Fibroblast of lung (primary cell): ENCODE data around the gene SYPL1. TPM values are rescaled to one million over a fixed set of nuclear protein-coding genes. Genes with fewer than 3 reads are reported as not detected.

Experiments
- DNase-seq, 2 donors: peaks; one replicate each; pipeline versions ENCODE4 v3.0.0 to v3.0.0-alpha.2; 2010; ENCODE audit warnings: low read depth in 2 of 2
- H2AFZ ChIP-seq: 2 replicates; pipeline ENCODE4 v1.5.1; 2012; ENCODE audit warnings: low read length, control low read depth, inconsistent platforms
- H3K27ac ChIP-seq: 2 replicates; pipeline ENCODE4 v1.5.1; 2011; ENCODE audit warnings: low read length, control low read depth; ENCODE audit not compliant: insufficient read depth
- H3K27me3 ChIP-seq: 2 replicates; pipeline ENCODE4 v1.5.1; 2011; ENCODE audit warnings: mild to moderate bottlenecking, low read length; ENCODE audit not compliant: control insufficient read depth, insufficient read depth
- H3K36me3 ChIP-seq: 2 replicates; pipeline ENCODE4 v1.5.1; 2011; ENCODE audit warnings: low read length; ENCODE audit not compliant: control insufficient read depth, insufficient read depth
- H3K4me1 ChIP-seq: 2 replicates; pipeline ENCODE4 v1.5.1; 2011; ENCODE audit warnings: low read length; ENCODE audit not compliant: control insufficient read depth, insufficient read depth; ENCODE audit errors: extremely low read depth
- H3K4me2 ChIP-seq: 2 replicates; pipeline ENCODE4 v1.5.1; 2011; ENCODE audit warnings: low read length, control low read depth; ENCODE audit not compliant: insufficient read depth; ENCODE audit errors: extremely low read depth
- H3K4me3 ChIP-seq, 4 experiments: fragments of 200-600 bp in 1 of 4; sonication (generic) in 1 of 4; replicated peaks in 1 of 4; 2 replicates each; pipeline ENCODE4 v1.5.1; 2011 to 2016; ENCODE audit warnings: low read length in 4 of 4, low read depth in 3 of 4, mild to moderate bottlenecking in 3 of 4, control low read depth in 2 of 4, inconsistent platforms in 1 of 4, mixed read lengths in 1 of 4; ENCODE audit not compliant: insufficient read depth in 1 of 4; ENCODE audit errors: control extremely low read depth in 1 of 4
- H3K79me2 ChIP-seq: 2 replicates; pipeline ENCODE4 v1.5.1; 2012; ENCODE audit warnings: mild to moderate bottlenecking, low read length, inconsistent platforms; ENCODE audit not compliant: control insufficient read depth, insufficient read depth
- H3K9ac ChIP-seq: 2 replicates; pipeline ENCODE4 v1.5.1; 2011; ENCODE audit warnings: mild to moderate bottlenecking, low read length, control low read depth; ENCODE audit not compliant: insufficient read depth
- H3K9me3 ChIP-seq: 2 replicates; pipeline ENCODE4 v1.5.1; 2012; ENCODE audit warnings: low read depth, low read length; ENCODE audit not compliant: control insufficient read depth, insufficient read depth
- H4K20me1 ChIP-seq: 2 replicates; pipeline ENCODE4 v1.5.1; 2011; ENCODE audit warnings: low read length; ENCODE audit not compliant: control insufficient read depth, insufficient read depth; ENCODE audit errors: extremely low read depth
- EZH2 ChIP-seq: IDR thresholded peaks from 2 replicates; pipeline ENCODE4 v1.5.1; 2012; ENCODE audit warnings: low read length, control low read depth, mild to moderate bottlenecking; ENCODE audit errors: missing control alignments
- polyA plus RNA-seq, 2 donors: library from polyadenylated mRNA; depleted of rRNA in 1 of 2; stranded (reverse) in 1 of 2; unstranded in 1 of 2; fragments of >200 nt; gene quantifications; 2 replicates each; pipeline ENCODE4 v1.2.1, GENCODE V29; 2011 to 2012; ENCODE audit warnings: missing spikeins in 1 of 2
- total RNA-seq: library from RNA; depleted of rRNA; stranded (reverse); fragments of >200 nt; gene quantifications from 2 replicates; pipeline ENCODE4 v1.2.1, GENCODE V29; 2014
- TF ChIP-seq, protein P1 (sequence below), 2 donors: IDR thresholded peaks in 1 of 2; conservative IDR thresholded peaks in 1 of 2; 1 replicate in 1 of 2; 2 replicates in 1 of 2; pipeline ENCODE4 v1.5.1; 2011 to 2012; ENCODE audit warnings: low read length in 2 of 2, control low read depth in 1 of 2, inconsistent platforms in 1 of 2, low read depth in 1 of 2, mild to moderate bottlenecking in 1 of 2

The SYPL1 gene
- total and polyA plus RNA-seq, 2 donors (not counting 1 experiment from before 2014, with no cell fraction given): 71.0 to 132 TPM

DNA sequence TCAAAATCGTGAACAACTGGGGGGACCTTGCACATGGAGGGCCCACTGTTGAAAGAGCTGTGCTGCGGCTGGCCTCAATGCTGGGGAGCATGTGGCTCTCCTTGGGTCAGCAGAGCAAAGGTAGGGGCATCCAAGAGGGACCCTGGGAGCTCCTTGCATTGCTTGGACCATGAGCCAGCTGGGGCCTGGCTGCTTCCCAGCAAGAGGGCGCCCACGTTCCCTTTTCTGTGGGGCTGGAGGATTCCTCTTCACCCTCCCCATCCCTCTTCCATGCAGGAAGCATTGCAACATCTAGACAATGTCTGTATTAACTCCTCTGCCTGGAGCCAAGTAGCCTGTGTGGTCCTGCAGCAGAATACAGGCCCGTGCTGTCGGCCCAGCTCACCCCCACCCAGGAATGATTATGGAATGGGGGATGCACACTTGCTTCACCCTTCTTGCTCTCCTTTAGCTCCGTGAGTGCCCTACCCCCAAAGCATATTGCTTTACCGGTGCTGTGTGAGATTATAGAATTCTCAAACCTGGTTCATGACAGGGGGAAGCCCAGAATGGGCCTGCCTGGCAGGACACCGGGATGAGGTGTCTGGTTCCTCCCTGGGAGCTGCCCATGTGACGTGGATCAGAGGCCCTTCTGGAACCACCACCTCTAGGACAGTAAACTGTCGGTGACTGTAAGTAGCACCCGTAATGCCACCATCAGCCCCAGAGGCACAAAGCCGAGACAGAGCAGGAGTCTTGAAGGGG, 61.9 kb downstream of the SYPL1 start:
- peak; percentile 40 to 71 for DNase-seq
- Histone ChIP-seq H3K27me3 (peaks cover 8% of the 10 kb centered on the region), H3K4me1 (peaks cover 2% of the 10 kb centered on the region), H3K9me3 (no peaks in the 10 kb centered on the region), H3K36me3 (no peaks in the 10 kb centered on the region), H3K27ac (no peak overlapping the region), H2AFZ (no peak overlapping the region), H4K20me1 (no peaks in the 10 kb centered on the region), H3K4me2 (peak overlapping the region; percentile 2), H3K9ac (no peak overlapping the region), H3K79me2 (no peaks in the 10 kb centered on the region), H3K4me3 (no peak overlapping the region)
- no peak for TF ChIP-seq EZH2
- TF ChIP-seq, protein P1, sequence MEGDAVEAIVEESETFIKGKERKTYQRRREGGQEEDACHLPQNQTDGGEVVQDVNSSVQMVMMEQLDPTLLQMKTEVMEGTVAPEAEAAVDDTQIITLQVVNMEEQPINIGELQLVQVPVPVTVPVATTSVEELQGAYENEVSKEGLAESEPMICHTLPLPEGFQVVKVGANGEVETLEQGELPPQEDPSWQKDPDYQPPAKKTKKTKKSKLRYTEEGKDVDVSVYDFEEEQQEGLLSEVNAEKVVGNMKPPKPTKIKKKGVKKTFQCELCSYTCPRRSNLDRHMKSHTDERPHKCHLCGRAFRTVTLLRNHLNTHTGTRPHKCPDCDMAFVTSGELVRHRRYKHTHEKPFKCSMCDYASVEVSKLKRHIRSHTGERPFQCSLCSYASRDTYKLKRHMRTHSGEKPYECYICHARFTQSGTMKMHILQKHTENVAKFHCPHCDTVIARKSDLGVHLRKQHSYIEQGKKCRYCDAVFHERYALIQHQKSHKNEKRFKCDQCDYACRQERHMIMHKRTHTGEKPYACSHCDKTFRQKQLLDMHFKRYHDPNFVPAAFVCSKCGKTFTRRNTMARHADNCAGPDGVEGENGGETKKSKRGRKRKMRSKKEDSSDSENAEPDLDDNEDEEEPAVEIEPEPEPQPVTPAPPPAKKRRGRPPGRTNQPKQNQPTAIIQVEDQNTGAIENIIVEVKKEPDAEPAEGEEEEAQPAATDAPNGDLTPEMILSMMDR (conservative IDR thresholded peaks at IDR 0.05 in 1 of 2, IDR thresholded peaks at IDR 0.05 in 1 of 2; ENCODE audit: low read depth in 1 of 2, low read length in 2 of 2): peak in 1 of 2 donors; percentile 31

DNA sequence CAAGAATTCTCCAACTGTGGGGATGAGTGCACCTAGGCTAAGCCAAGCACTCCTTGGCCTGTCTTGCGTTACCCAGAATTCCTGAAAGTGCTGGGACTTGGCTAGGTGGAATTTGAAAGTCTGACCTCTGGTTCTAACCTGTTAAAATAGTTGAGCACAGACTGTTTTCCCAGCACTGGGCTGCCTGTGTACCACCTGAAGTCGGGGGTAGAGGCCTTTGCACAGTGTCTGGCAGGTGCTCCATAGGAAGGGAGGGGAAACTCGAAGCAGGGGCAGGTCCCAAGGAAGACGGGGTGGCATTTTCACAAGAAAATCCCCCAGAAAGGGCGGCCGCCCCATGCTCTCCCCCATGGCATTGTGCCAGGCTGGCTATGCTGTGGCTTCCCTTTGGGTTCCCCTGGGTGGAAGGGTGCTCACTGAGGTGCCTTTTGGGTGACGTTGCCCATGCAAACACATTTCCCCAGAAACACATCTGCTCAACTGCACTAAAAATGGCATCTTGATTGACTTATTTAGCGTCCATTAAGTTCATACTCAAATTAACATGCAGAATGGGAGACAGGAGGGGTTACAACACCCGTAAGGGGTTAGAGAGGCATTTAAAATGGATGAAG, 62.9 kb downstream of the SYPL1 start:
- Histone ChIP-seq H2AFZ (no peak overlapping the region), H3K36me3 (no peaks in the 10 kb centered on the region), H3K27ac (no peak overlapping the region), H3K4me3 (no peak overlapping the region), H4K20me1 (no peaks in the 10 kb centered on the region), H3K9me3 (no peaks in the 10 kb centered on the region), H3K27me3 (peaks cover 16% of the 10 kb centered on the region), H3K79me2 (no peaks in the 10 kb centered on the region), H3K4me1 (peaks cover 4% of the 10 kb centered on the region), H3K4me2 (no peak overlapping the region), H3K9ac (no peak overlapping the region)
- no peak for DNase-seq
- TF ChIP-seq, protein P1 (conservative IDR thresholded peaks at IDR 0.05 in 1 of 2, IDR thresholded peaks at IDR 0.05 in 1 of 2; ENCODE audit: low read depth in 1 of 2, low read length in 2 of 2): no peak
- no peak for TF ChIP-seq EZH2

DNA sequence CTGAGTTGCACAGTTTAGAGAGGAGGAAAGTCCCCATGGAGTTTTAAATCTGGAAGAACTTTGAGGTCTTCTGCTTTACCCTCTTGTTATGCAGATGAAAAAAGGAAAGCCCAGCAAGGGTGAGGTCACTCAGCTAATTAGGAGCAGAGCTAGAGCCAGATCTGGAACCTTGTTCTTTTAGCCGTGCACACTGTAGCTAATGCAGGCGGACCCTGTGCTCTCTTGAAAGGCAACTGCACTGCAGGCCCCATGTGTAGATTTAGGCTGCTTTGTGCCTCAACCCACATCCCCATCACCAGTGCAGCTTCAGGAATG, 63.4 kb downstream of the SYPL1 start:
- Histone ChIP-seq H4K20me1 (no peaks in the 10 kb centered on the region), H3K79me2 (no peaks in the 10 kb centered on the region), H3K27ac (no peak overlapping the region), H3K9me3 (no peaks in the 10 kb centered on the region), H3K4me1 (peaks cover 5% of the 10 kb centered on the region), H2AFZ (no peak overlapping the region), H3K27me3 (peaks cover 14% of the 10 kb centered on the region), H3K36me3 (no peaks in the 10 kb centered on the region), H3K4me2 (no peak overlapping the region), H3K4me3 (no peak overlapping the region), H3K9ac (no peak overlapping the region)
- TF ChIP-seq, protein P1 (conservative IDR thresholded peaks at IDR 0.05 in 1 of 2, IDR thresholded peaks at IDR 0.05 in 1 of 2; ENCODE audit: low read depth in 1 of 2, low read length in 2 of 2): no peak
- no peak for TF ChIP-seq EZH2
- DNase-seq: no peak
